GM21786 (cell line): ENCODE measurements around the gene URB1.
"Not testable (repeated sequence)": the region's sequence is repeated elsewhere in the genome, so short reads cannot be mapped to it uniquely, and the experiment has no call there.

Experiments used
- ATAC-seq: cut with Tn5 transposase; IDR thresholded peaks from one replicate; pipeline ENCODE4 v1.9.1; 2021; ENCODE audit not compliant: unreplicated experiment

Gene URB1

GRCh38 chr21:32320059-32320458, 72.8 kb downstream of the URB1 start:
- ATAC-seq, result no peak

GRCh38 chr21:32319012-32319411, 73.8 kb downstream of the URB1 start:
- ATAC-seq, result no peak

- ATAC-seq, result no peak
Observed at GRCh38 chr21:32317726-32318125, 75.1 kb downstream of the URB1 start.

- no peak for ATAC-seq
Observed at GRCh38 chr21:32316361-32317215, 76.2 kb downstream of the URB1 start.

GRCh38 chr21:32315511-32316281, 77.1 kb downstream of the URB1 start:
- ATAC-seq, result no peak

GRCh38 chr21:32314806-32315205, 78.0 kb downstream of the URB1 start:
- ATAC-seq, result no peak

GRCh38 chr21:32312976-32313375, 79.8 kb downstream of the URB1 start:
- ATAC-seq, result no peak

GRCh38 chr21:32312326-32312725, 80.5 kb downstream of the URB1 start:
- no peak for ATAC-seq

GRCh38 chr21:32311621-32312020, 81.2 kb downstream of the URB1 start:
- ATAC-seq, result no peak

GRCh38 chr21:32310976-32311375, 81.8 kb downstream of the URB1 start:
- ATAC-seq, result not testable (repeated sequence)

GRCh38 chr21:32309906-32310460, 82.8 kb downstream of the URB1 start:
- no peak for ATAC-seq

- no peak for ATAC-seq
Observed at GRCh38 chr21:32308696-32309095, 84.1 kb downstream of the URB1 start.

GRCh38 chr21:32307706-32308105, 85.1 kb downstream of the URB1 start:
- no peak for ATAC-seq

- ATAC-seq, result no peak
Observed at GRCh38 chr21:32306021-32306780, 86.6 kb downstream of the URB1 start.

- ATAC-seq, result no peak
Observed at GRCh38 chr21:32304998-32305397, 87.8 kb downstream of the URB1 start.

- ATAC-seq, result no peak
Observed at GRCh38 chr21:32303385-32303784, 89.4 kb downstream of the URB1 start.

GRCh38 chr21:32302560-32302959, 90.3 kb downstream of the URB1 start:
- ATAC-seq, result no peak

GRCh38 chr21:32301596-32301995, 91.2 kb downstream of the URB1 start:
- no peak for ATAC-seq

- no peak for ATAC-seq
Observed at GRCh38 chr21:32300117-32300681, 92.6 kb downstream of the URB1 start.

GRCh38 chr21:32299695-32300094, 93.1 kb downstream of the URB1 start:
- no peak for ATAC-seq

- no peak for ATAC-seq
Observed at GRCh38 chr21:32298658-32299081, 94.1 kb downstream of the URB1 start, which contains the start of gene MRAP. Gene MRAP, plus strand, starts transcription at chr21:32298855. Its CDS starts 117 bp downstream, at chr21:32298972.
